ENCODE measurements around the gene KLF2.

Gene KLF2

DNA sequence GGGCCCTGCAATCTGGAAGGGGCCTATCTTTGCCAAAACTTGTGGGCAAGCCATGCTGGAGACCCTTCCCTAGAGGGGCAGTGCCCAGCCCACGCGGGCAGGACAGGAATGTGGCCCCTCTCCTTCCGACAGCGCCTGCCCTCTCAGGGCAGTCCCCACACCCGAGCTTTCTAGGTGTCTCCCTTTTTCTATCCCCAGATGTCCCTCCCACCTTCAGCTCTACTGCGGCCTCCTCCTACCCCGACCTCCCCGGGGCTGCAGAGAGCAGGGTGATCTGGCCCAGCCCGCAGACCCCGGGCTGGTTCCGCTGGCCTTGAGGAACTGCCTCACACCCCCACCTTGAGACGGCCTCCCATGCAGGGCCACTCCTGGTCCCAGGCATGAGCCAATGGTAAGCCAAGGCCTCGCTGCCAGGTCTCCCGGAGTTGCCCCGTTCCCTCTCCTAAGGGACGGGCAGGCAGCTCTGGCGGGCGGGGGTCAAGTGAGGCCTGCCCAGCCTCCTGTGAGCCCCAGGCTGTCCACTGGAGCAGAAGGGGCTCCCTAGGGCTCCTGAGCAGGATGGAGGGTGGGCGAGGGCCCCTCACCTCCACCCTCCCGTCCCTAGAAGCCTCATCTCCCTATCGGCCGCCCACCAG lies 39.7 kb downstream of the KLF2 start:
- no peaks in the 10 kb centered on the region for H3K4me1 ChIP-seq (ENCODE audit: control insufficient read depth, insufficient read depth, low read depth, low read length)
- peak overlapping the region in 1 of 2 experiments; percentile 29 for H3K4me3 ChIP-seq (ENCODE audit: insufficient read depth in 1 of 2, low read depth in 1 of 2, low read length in 2 of 2)
- no peak overlapping the region for H3K14ac ChIP-seq (ENCODE audit: low read length in 2 of 2)
- no peaks in the 10 kb centered on the region for H3K9me3 ChIP-seq (ENCODE audit: control insufficient read depth, low read length)
- H2BK5ac ChIP-seq (ENCODE audit: low read depth, low read length, poor library complexity, severe bottlenecking) = no peak overlapping the region
- no peak overlapping the region for H4K91ac ChIP-seq (ENCODE audit: low read length)
- no peak overlapping the region for H3K18ac ChIP-seq (ENCODE audit: low read depth in 1 of 2, low read length in 2 of 2)
- H3K23ac ChIP-seq (ENCODE audit: low read length in 2 of 2) = no peak overlapping the region
- no peak overlapping the region for H3K4me2 ChIP-seq (ENCODE audit: low read length, poor library complexity, severe bottlenecking)
- no peak overlapping the region for H3K27ac ChIP-seq (ENCODE audit: low read length, poor library complexity, severe bottlenecking)
- WGBS = 94% methylated on average over 22 of the region's 22 CpGs
- H2BK12ac ChIP-seq (ENCODE audit: low read length in 2 of 2) = no peak overlapping the region
- H3K9ac ChIP-seq (ENCODE audit: low read length) = no peak overlapping the region
- H2AK5ac ChIP-seq (ENCODE audit: low read length, severe bottlenecking) = no peak overlapping the region
- H3K27me3 ChIP-seq (ENCODE audit: control insufficient read depth in 1 of 2, insufficient read depth in 1 of 2, low read length in 2 of 2) = no peaks in the 10 kb centered on the region
- H4K8ac ChIP-seq (ENCODE audit: low read length) = no peak overlapping the region
- no peak overlapping the region for H2BK120ac ChIP-seq (ENCODE audit: low read depth, low read length)
- H2AFZ ChIP-seq (ENCODE audit: low read depth, low read length) = no peak overlapping the region
- peaks cover 19 to 48% of the 10 kb centered on the region in 2 experiments for H3K36me3 ChIP-seq (ENCODE audit: control insufficient read depth in 1 of 2, insufficient read depth in 2 of 2, low read depth in 1 of 2, low read length in 2 of 2)
- H3K4ac ChIP-seq (ENCODE audit: low read depth in 1 of 2, low read length in 2 of 2) = no peak overlapping the region
- DNase-seq = no peak
- peaks cover 30% of the 10 kb centered on the region for H3K79me1 ChIP-seq (replicated peaks; ENCODE audit: low read length, poor library complexity, severe bottlenecking)
- no peak overlapping the region for H2BK15ac ChIP-seq (ENCODE audit: low read depth, poor library complexity, severe bottlenecking)

DNA sequence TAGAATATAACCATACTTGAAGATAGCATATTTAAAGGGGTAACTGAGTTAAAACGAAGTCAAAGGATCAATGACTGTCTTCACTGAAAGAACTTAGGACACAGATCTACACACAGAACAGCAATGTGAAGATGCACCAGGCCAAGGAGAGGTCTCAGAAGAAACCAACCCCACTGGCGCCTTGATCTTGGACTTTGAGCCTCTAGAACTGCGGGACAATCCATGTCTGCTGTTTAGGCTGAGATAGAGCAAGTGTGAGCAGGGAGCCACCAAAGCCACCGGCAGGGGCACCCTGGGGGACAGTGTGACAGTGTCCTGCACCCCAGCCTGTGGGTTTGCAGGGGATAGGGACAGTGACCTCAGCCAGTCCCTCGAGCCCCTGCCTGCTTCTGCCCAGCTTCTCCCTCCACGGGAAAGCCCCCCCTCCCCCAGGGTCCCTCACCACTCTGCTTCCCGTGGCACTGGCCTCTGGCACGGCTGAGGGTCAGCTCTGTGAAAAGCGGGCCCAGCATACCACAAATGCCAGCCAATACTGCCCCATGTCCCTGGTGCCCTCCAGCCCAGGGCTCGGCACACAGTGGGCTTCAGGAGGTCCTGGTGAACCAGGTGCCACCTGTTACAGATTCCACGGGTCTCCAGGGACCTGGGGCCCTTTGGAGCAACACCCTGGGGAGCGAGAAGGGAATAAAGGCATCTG lies 40.8 kb downstream of the KLF2 start:
- peaks cover 39% of the 10 kb centered on the region for H3K79me1 ChIP-seq (replicated peaks; ENCODE audit: low read length, poor library complexity, severe bottlenecking)
- no peak overlapping the region for H3K9ac ChIP-seq (ENCODE audit: low read length)
- no peak overlapping the region for H2BK12ac ChIP-seq (ENCODE audit: low read length in 2 of 2)
- H4K8ac ChIP-seq (ENCODE audit: low read length) = peak overlapping the region; percentile 24
- peaks cover 18 to 53% of the 10 kb centered on the region in 2 experiments for H3K36me3 ChIP-seq (ENCODE audit: control insufficient read depth in 1 of 2, insufficient read depth in 2 of 2, low read depth in 1 of 2, low read length in 2 of 2)
- no peak overlapping the region for H3K27ac ChIP-seq (ENCODE audit: low read length, poor library complexity, severe bottlenecking)
- H3K23ac ChIP-seq (ENCODE audit: low read length in 2 of 2) = no peak overlapping the region
- H3K18ac ChIP-seq (ENCODE audit: low read depth in 1 of 2, low read length in 2 of 2) = no peak overlapping the region
- WGBS = 95% methylated on average over 11 of the region's 12 CpGs
- H3K14ac ChIP-seq (ENCODE audit: low read length in 2 of 2) = peak overlapping the region in 1 of 2 experiments; percentile 41
- H3K27me3 ChIP-seq (ENCODE audit: control insufficient read depth in 1 of 2, insufficient read depth in 1 of 2, low read length in 2 of 2) = no peaks in the 10 kb centered on the region
- H3K4me3 ChIP-seq (ENCODE audit: insufficient read depth in 1 of 2, low read depth in 1 of 2, low read length in 2 of 2) = no peak overlapping the region
- H3K9me3 ChIP-seq (ENCODE audit: control insufficient read depth, low read length) = no peaks in the 10 kb centered on the region
- H3K4me2 ChIP-seq (ENCODE audit: low read length, poor library complexity, severe bottlenecking) = no peak overlapping the region
- no peak overlapping the region for H2BK120ac ChIP-seq (ENCODE audit: low read depth, low read length)
- H3K4me1 ChIP-seq (ENCODE audit: control insufficient read depth, insufficient read depth, low read depth, low read length) = no peaks in the 10 kb centered on the region
- no peak overlapping the region for H4K91ac ChIP-seq (ENCODE audit: low read length)
- H2BK5ac ChIP-seq (ENCODE audit: low read depth, low read length, poor library complexity, severe bottlenecking) = no peak overlapping the region
- no peak overlapping the region for H2AFZ ChIP-seq (ENCODE audit: low read depth, low read length)
- H2AK5ac ChIP-seq (ENCODE audit: low read length, severe bottlenecking) = no peak overlapping the region
- H2BK15ac ChIP-seq (ENCODE audit: low read depth, poor library complexity, severe bottlenecking) = no peak overlapping the region
- H3K4ac ChIP-seq (ENCODE audit: low read depth in 1 of 2, low read length in 2 of 2) = no peak overlapping the region
- no peak for DNase-seq

DNA sequence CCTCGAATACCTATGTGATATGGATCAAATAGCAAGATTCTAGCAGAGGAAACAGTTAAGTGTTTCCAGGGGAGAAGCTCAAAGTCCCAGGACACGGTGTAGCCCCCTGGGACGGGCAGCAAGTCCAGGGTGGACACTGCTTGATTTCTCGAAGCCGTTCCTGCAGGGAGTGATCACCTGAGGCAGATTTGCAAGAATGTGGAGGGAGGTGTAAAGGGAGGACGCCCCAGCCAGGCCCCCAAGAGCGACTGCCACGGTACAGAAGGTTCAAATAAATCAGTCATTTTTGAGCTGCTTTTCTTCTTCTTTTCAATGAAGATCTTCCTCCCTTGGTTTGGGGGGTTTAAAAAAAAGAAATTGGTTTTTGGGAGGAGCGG lies 41.4 kb downstream of the KLF2 start:
- Histone ChIP-seq H2BK5ac (ENCODE audit: low read depth, low read length, poor library complexity, severe bottlenecking) (no peak overlapping the region), H2BK15ac (ENCODE audit: low read depth, poor library complexity, severe bottlenecking) (no peak overlapping the region), H4K91ac (ENCODE audit: low read length) (no peak overlapping the region), H3K14ac (ENCODE audit: low read length in 2 of 2) (no peak overlapping the region), H2BK12ac (ENCODE audit: low read length in 2 of 2) (no peak overlapping the region), H3K4me2 (ENCODE audit: low read length, poor library complexity, severe bottlenecking) (no peak overlapping the region), H3K36me3 (ENCODE audit: control insufficient read depth in 1 of 2, insufficient read depth in 2 of 2, low read depth in 1 of 2, low read length in 2 of 2) (peaks cover 24 to 56% of the 10 kb centered on the region in 2 experiments), H3K79me1 (replicated peaks; ENCODE audit: low read length, poor library complexity, severe bottlenecking) (peaks cover 45% of the 10 kb centered on the region), H3K9ac (ENCODE audit: low read length) (no peak overlapping the region), H3K4me3 (ENCODE audit: insufficient read depth in 1 of 2, low read depth in 1 of 2, low read length in 2 of 2) (no peak overlapping the region), H3K4me1 (ENCODE audit: control insufficient read depth, insufficient read depth, low read depth, low read length) (no peaks in the 10 kb centered on the region), H3K27me3 (ENCODE audit: control insufficient read depth in 1 of 2, insufficient read depth in 1 of 2, low read length in 2 of 2) (no peaks in the 10 kb centered on the region), H3K18ac (ENCODE audit: low read depth in 1 of 2, low read length in 2 of 2) (no peak overlapping the region), H2BK120ac (ENCODE audit: low read depth, low read length) (no peak overlapping the region), H3K27ac (ENCODE audit: low read length, poor library complexity, severe bottlenecking) (no peak overlapping the region), H2AFZ (ENCODE audit: low read depth, low read length) (no peak overlapping the region), H3K23ac (ENCODE audit: low read length in 2 of 2) (no peak overlapping the region), H4K8ac (ENCODE audit: low read length) (no peak overlapping the region), H2AK5ac (ENCODE audit: low read length, severe bottlenecking) (no peak overlapping the region), H3K4ac (ENCODE audit: low read depth in 1 of 2, low read length in 2 of 2) (no peak overlapping the region), H3K9me3 (ENCODE audit: control insufficient read depth, low read length) (no peaks in the 10 kb centered on the region)
- DNase-seq = no peak
- WGBS = 95% methylated on average over 9 of the region's 9 CpGs

DNA sequence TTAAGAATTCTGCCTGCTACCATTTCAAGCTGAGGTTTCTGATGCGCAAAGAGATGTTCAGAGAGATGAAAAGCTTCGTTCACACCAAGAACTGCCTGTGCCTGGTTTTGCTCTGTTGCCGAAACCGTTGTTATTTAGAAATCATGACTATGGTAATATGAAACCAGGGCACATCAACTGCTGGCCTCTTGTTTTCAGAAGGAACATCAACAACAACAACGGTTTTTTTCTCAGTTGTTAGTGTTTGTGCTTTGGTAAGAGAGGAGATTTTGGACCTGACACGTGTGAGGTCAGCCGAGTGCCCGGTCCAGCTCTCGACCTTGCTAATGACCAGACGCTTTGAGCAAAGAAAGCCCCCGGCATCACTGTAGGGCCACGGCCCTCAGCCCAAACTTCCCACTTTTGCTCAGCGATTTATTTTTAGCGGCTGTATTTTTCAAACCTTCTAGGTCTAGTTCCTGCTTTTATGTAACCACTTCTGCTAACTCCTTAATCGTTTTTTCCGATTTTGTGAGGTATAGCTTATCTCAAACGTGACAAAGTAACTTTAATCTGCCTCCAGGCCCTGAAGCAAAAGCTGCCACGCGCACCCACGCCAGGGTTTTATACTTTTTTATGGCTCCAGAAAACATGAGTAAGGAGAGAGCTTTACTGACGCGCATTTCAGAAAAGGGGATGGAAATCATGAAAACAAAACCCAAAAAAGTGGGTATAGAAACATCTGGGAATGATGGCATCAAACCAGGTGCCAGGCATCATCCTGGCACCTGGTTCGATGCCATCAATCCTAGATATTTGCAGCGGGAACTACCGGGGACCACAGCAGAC lies 42.0 kb downstream of the KLF2 start:
- peaks cover 48% of the 10 kb centered on the region for H3K79me1 ChIP-seq (replicated peaks; ENCODE audit: low read length, poor library complexity, severe bottlenecking)
- H4K91ac ChIP-seq (ENCODE audit: low read length) = no peak overlapping the region
- no peak overlapping the region for H3K23ac ChIP-seq (ENCODE audit: low read length in 2 of 2)
- no peak overlapping the region for H2BK12ac ChIP-seq (ENCODE audit: low read length in 2 of 2)
- no peak overlapping the region for H4K8ac ChIP-seq (ENCODE audit: low read length)
- H3K4me1 ChIP-seq (ENCODE audit: control insufficient read depth, insufficient read depth, low read depth, low read length) = no peaks in the 10 kb centered on the region
- H2AK5ac ChIP-seq (ENCODE audit: low read length, severe bottlenecking) = no peak overlapping the region
- H3K4me3 ChIP-seq (ENCODE audit: insufficient read depth in 1 of 2, low read depth in 1 of 2, low read length in 2 of 2) = no peak overlapping the region
- no peak overlapping the region for H3K9ac ChIP-seq (ENCODE audit: low read length)
- H2BK15ac ChIP-seq (ENCODE audit: low read depth, poor library complexity, severe bottlenecking) = no peak overlapping the region
- H3K14ac ChIP-seq (ENCODE audit: low read length in 2 of 2) = no peak overlapping the region
- H3K27me3 ChIP-seq (ENCODE audit: control insufficient read depth in 1 of 2, insufficient read depth in 1 of 2, low read length in 2 of 2) = no peaks in the 10 kb centered on the region
- no peak overlapping the region for H3K27ac ChIP-seq (ENCODE audit: low read length, poor library complexity, severe bottlenecking)
- H3K36me3 ChIP-seq (ENCODE audit: control insufficient read depth in 1 of 2, insufficient read depth in 2 of 2, low read depth in 1 of 2, low read length in 2 of 2) = peaks cover 29 to 60% of the 10 kb centered on the region in 2 experiments
- no peak for DNase-seq
- no peak overlapping the region for H3K4me2 ChIP-seq (ENCODE audit: low read length, poor library complexity, severe bottlenecking)
- H3K18ac ChIP-seq (ENCODE audit: low read depth in 1 of 2, low read length in 2 of 2) = no peak overlapping the region
- WGBS = 86% methylated on average over 25 of the region's 25 CpGs
- no peaks in the 10 kb centered on the region for H3K9me3 ChIP-seq (ENCODE audit: control insufficient read depth, low read length)
- H2BK5ac ChIP-seq (ENCODE audit: low read depth, low read length, poor library complexity, severe bottlenecking) = no peak overlapping the region
- no peak overlapping the region for H2BK120ac ChIP-seq (ENCODE audit: low read depth, low read length)
- H3K4ac ChIP-seq (ENCODE audit: low read depth in 1 of 2, low read length in 2 of 2) = no peak overlapping the region
- no peak overlapping the region for H2AFZ ChIP-seq (ENCODE audit: low read depth, low read length)
